ENCODE results near the gene KRT5. TPM values are rescaled to one million over a fixed set of nuclear protein-coding genes. Genes with fewer than 3 reads are reported as not detected.

KRT5 gene
- total RNA-seq = not detected

GRCh38 chr12:52519826-52520662 lies at the start of gene KRT5:
KRT5 (minus strand) TSS chr12:52520394; CDS start chr12:52520296, 98 bp downstream.
- H3K27ac Mint-ChIP-seq = no peak within 1 kb of the TSS
- no peak within 1 kb of the TSS for H3K4me3 Mint-ChIP-seq
- H3K27me3 Mint-ChIP-seq = peaks cover 6% of the 10 kb centered on the region
- ATAC-seq (replicated peaks) = no peak
- no peaks in the 10 kb centered on the region for H3K9me3 Mint-ChIP-seq
- H3K36me3 Mint-ChIP-seq (ENCODE audit: low read depth) = no peaks in the 10 kb centered on the region
- H3K4me1 Mint-ChIP-seq = no peaks in the 10 kb centered on the region

- H3K4me3 Mint-ChIP-seq = no peak overlapping the region
- H3K27me3 Mint-ChIP-seq = peaks cover 32% of the 10 kb centered on the region
- no peak overlapping the region for H3K27ac Mint-ChIP-seq
- no peak for ATAC-seq (replicated peaks)
- no peaks in the 10 kb centered on the region for H3K9me3 Mint-ChIP-seq
- no peaks in the 10 kb centered on the region for H3K4me1 Mint-ChIP-seq
- no peaks in the 10 kb centered on the region for H3K36me3 Mint-ChIP-seq (ENCODE audit: low read depth)
These were observed 47.9 kb upstream of the KRT5 start for GRCh38 chr12:52568111-52568510.

- no peaks in the 10 kb centered on the region for H3K36me3 Mint-ChIP-seq (ENCODE audit: low read depth)
- ATAC-seq (replicated peaks) = no peak
- H3K9me3 Mint-ChIP-seq = no peaks in the 10 kb centered on the region
- no peak overlapping the region for H3K4me3 Mint-ChIP-seq
- no peak overlapping the region for H3K27ac Mint-ChIP-seq
- H3K27me3 Mint-ChIP-seq = peaks cover 26% of the 10 kb centered on the region
- no peaks in the 10 kb centered on the region for H3K4me1 Mint-ChIP-seq
These were observed 46.7 kb upstream of the KRT5 start for GRCh38 chr12:52566847-52567291.

- Mint-ChIP-seq H3K27me3 (peaks cover 34% of the 10 kb centered on the region), H3K4me1 (no peaks in the 10 kb centered on the region), H3K27ac (no peak overlapping the region), H3K36me3 (ENCODE audit: low read depth) (no peaks in the 10 kb centered on the region), H3K4me3 (no peak overlapping the region), H3K9me3 (no peaks in the 10 kb centered on the region)
- ATAC-seq (replicated peaks) = no peak
These were observed 44.4 kb upstream of the KRT5 start for GRCh38 chr12:52564582-52564981.

- Mint-ChIP-seq H3K27ac (no peak overlapping the region), H3K4me3 (no peak overlapping the region), H3K4me1 (no peaks in the 10 kb centered on the region), H3K36me3 (ENCODE audit: low read depth) (no peaks in the 10 kb centered on the region), H3K27me3 (peaks cover 36% of the 10 kb centered on the region), H3K9me3 (no peaks in the 10 kb centered on the region)
- no peak for ATAC-seq (replicated peaks)
These were observed 41.8 kb upstream of the KRT5 start for GRCh38 chr12:52561880-52562449.

- H3K4me3 Mint-ChIP-seq = no peak overlapping the region
- H3K9me3 Mint-ChIP-seq = no peaks in the 10 kb centered on the region
- H3K27me3 Mint-ChIP-seq = peaks cover 36% of the 10 kb centered on the region
- H3K4me1 Mint-ChIP-seq = no peaks in the 10 kb centered on the region
- H3K27ac Mint-ChIP-seq = no peak overlapping the region
- H3K36me3 Mint-ChIP-seq (ENCODE audit: low read depth) = no peaks in the 10 kb centered on the region
- ATAC-seq (replicated peaks) = no peak
These were observed 39.8 kb upstream of the KRT5 start for GRCh38 chr12:52559979-52560378.

GRCh38 chr12:52558781-52559445 lies 38.7 kb upstream of the KRT5 start:
- Mint-ChIP-seq H3K27me3 (peaks cover 38% of the 10 kb centered on the region), H3K9me3 (peaks cover 4% of the 10 kb centered on the region), H3K4me3 (no peak overlapping the region), H3K27ac (no peak overlapping the region), H3K4me1 (no peaks in the 10 kb centered on the region), H3K36me3 (ENCODE audit: low read depth) (no peaks in the 10 kb centered on the region)
- no peak for ATAC-seq (replicated peaks)

GRCh38 chr12:52557476-52557875 lies 37.3 kb upstream of the KRT5 start:
- peaks cover 4% of the 10 kb centered on the region for H3K9me3 Mint-ChIP-seq
- H3K27me3 Mint-ChIP-seq = peaks cover 33% of the 10 kb centered on the region
- no peaks in the 10 kb centered on the region for H3K4me1 Mint-ChIP-seq
- H3K27ac Mint-ChIP-seq = no peak overlapping the region
- H3K4me3 Mint-ChIP-seq = no peak overlapping the region
- no peak for ATAC-seq (replicated peaks)
- H3K36me3 Mint-ChIP-seq (ENCODE audit: low read depth) = no peaks in the 10 kb centered on the region

- Mint-ChIP-seq H3K27ac (no peak overlapping the region), H3K36me3 (ENCODE audit: low read depth) (no peaks in the 10 kb centered on the region), H3K27me3 (peaks cover 33% of the 10 kb centered on the region), H3K4me3 (no peak overlapping the region), H3K9me3 (peaks cover 4% of the 10 kb centered on the region), H3K4me1 (no peaks in the 10 kb centered on the region)
- no peak for ATAC-seq (replicated peaks)
These were observed 35.4 kb upstream of the KRT5 start for GRCh38 chr12:52555577-52555976.

GRCh38 chr12:52552681-52553195 lies 32.5 kb upstream of the KRT5 start, which contains the start of gene KRT71:
KRT71 (minus strand) TSS chr12:52553145; CDS start chr12:52553077, 68 bp downstream.
- no peaks in the 10 kb centered on the region for H3K4me1 Mint-ChIP-seq
- peaks cover 4% of the 10 kb centered on the region for H3K9me3 Mint-ChIP-seq
- no peak within 1 kb of the TSS for H3K27ac Mint-ChIP-seq
- H3K27me3 Mint-ChIP-seq = peaks cover 32% of the 10 kb centered on the region
- H3K4me3 Mint-ChIP-seq = no peak within 1 kb of the TSS
- H3K36me3 Mint-ChIP-seq (ENCODE audit: low read depth) = no peaks in the 10 kb centered on the region
- ATAC-seq (replicated peaks) = no peak

- H3K4me3 Mint-ChIP-seq = no peak overlapping the region
- no peaks in the 10 kb centered on the region for H3K36me3 Mint-ChIP-seq (ENCODE audit: low read depth)
- H3K27me3 Mint-ChIP-seq = peaks cover 29% of the 10 kb centered on the region
- no peaks in the 10 kb centered on the region for H3K4me1 Mint-ChIP-seq
- peaks cover 4% of the 10 kb centered on the region for H3K9me3 Mint-ChIP-seq
- no peak overlapping the region for H3K27ac Mint-ChIP-seq
- ATAC-seq (replicated peaks) = no peak
These were observed 31.9 kb upstream of the KRT5 start for GRCh38 chr12:52552055-52552454.

GRCh38 chr12:52551216-52551865 lies 31.1 kb upstream of the KRT5 start:
- ATAC-seq (replicated peaks) = no peak
- H3K9me3 Mint-ChIP-seq = peaks cover 4% of the 10 kb centered on the region
- peaks cover 33% of the 10 kb centered on the region for H3K27me3 Mint-ChIP-seq
- no peaks in the 10 kb centered on the region for H3K4me1 Mint-ChIP-seq
- H3K4me3 Mint-ChIP-seq = no peak overlapping the region
- H3K36me3 Mint-ChIP-seq (ENCODE audit: low read depth) = no peaks in the 10 kb centered on the region
- no peak overlapping the region for H3K27ac Mint-ChIP-seq

GRCh38 chr12:52546126-52546525 lies 25.9 kb upstream of the KRT5 start:
- Mint-ChIP-seq H3K4me1 (no peaks in the 10 kb centered on the region), H3K27ac (no peak overlapping the region), H3K4me3 (no peak overlapping the region), H3K27me3 (peaks cover 25% of the 10 kb centered on the region), H3K9me3 (no peaks in the 10 kb centered on the region), H3K36me3 (ENCODE audit: low read depth) (no peaks in the 10 kb centered on the region)
- ATAC-seq (replicated peaks) = no peak

All from activated T-helper 17 cell treated with anti-CD3 and anti-CD28 coated beads, Interleukin-2, amount 50 U/mL, for 72 hours (primary cell).